ENCODE results near the gene MCTP1. TPM values are rescaled to one million over a fixed set of nuclear protein-coding genes. Genes with fewer than 3 reads are reported as not detected.

MCTP1 gene
- polyA plus RNA-seq, 3 donors, result 34.4 to 72.9 (median 55.5) TPM

DNA sequence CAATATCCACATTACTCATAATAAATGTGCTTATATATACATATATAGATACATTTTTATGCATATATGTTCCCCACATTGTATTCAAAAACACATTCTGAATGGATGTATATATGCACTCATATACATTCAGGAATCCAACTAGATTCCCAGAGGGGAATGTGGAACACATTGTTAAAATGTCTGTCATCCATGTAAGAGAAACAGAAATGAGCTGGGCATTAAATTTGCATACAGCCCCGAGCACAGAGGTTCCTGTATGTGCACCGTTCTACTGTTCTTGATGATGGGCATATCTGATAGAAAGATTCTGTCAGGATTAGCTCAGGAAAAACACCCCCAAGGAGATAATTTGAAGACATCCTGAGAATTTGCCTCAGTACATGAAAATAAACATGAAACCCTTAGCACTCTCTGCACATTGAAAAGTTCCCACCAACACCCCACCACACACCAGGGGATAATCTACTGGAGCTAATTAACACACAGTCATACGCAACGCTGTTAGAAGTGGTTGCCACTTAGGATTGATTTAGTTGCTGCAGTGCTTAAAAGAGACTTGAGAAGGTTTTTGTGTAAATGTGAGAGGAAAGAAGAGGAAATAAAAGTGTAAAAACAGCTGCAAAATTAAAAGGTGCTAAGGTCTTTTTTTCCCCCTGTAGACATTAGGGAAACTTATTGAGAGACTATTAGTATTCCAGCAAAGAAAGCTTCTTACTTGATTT, 443.1 kb downstream of the MCTP1 start:
- H3K27ac Mint-ChIP-seq, result no peak overlapping the region
- no peak overlapping the region for H3K4me3 ChIP-seq (replicated peaks in 1 of 3; ENCODE audit: low read depth in 2 of 3, low read length in 3 of 3)
- no peaks in the 10 kb centered on the region for H3K79me2 ChIP-seq (ENCODE audit: insufficient read depth, low read length)
- H3K36me3 Mint-ChIP-seq, result peaks cover 48 to 66% of the 10 kb centered on the region in 2 donors
- no peaks in the 10 kb centered on the region for H3K4me1 ChIP-seq (ENCODE audit: control insufficient read depth in 1 of 2, insufficient read depth in 2 of 2, low read length in 2 of 2)
- intact Hi-C loops (cut with micrococcal nuclease), result no loop called here
- TF ChIP-seq, protein P1, sequence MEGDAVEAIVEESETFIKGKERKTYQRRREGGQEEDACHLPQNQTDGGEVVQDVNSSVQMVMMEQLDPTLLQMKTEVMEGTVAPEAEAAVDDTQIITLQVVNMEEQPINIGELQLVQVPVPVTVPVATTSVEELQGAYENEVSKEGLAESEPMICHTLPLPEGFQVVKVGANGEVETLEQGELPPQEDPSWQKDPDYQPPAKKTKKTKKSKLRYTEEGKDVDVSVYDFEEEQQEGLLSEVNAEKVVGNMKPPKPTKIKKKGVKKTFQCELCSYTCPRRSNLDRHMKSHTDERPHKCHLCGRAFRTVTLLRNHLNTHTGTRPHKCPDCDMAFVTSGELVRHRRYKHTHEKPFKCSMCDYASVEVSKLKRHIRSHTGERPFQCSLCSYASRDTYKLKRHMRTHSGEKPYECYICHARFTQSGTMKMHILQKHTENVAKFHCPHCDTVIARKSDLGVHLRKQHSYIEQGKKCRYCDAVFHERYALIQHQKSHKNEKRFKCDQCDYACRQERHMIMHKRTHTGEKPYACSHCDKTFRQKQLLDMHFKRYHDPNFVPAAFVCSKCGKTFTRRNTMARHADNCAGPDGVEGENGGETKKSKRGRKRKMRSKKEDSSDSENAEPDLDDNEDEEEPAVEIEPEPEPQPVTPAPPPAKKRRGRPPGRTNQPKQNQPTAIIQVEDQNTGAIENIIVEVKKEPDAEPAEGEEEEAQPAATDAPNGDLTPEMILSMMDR (IDR thresholded peaks at IDR 0.05), result no peak
- H3K27ac ChIP-seq (ENCODE audit: low read depth in 1 of 2, low read length in 2 of 2), result no peak overlapping the region
- H3K9me3 ChIP-seq (replicated peaks in 1 of 2; ENCODE audit: control insufficient read depth in 1 of 2, insufficient read depth in 1 of 2, low read length in 2 of 2), result no peaks in the 10 kb centered on the region
- H3K27me3 Mint-ChIP-seq (ENCODE audit: low read depth in 3 of 3), result no peaks in the 10 kb centered on the region
- H3K4me1 Mint-ChIP-seq, result no peaks in the 10 kb centered on the region
- H2AFZ ChIP-seq (ENCODE audit: insufficient read depth, low read depth, low read length, poor library complexity, severe bottlenecking), result no peak overlapping the region
- H3K9ac ChIP-seq (ENCODE audit: insufficient read depth, low read length, poor library complexity, severe bottlenecking), result no peak overlapping the region
- peaks cover 22 to 84% of the 10 kb centered on the region in 2 donors for H3K36me3 ChIP-seq (replicated peaks in 1 of 2; ENCODE audit: control insufficient read depth in 1 of 2, insufficient read depth in 2 of 2, low read length in 2 of 2)
- H3K27me3 ChIP-seq (ENCODE audit: control insufficient read depth in 2 of 2, insufficient read depth in 2 of 2, low read length in 2 of 2), result no peaks in the 10 kb centered on the region
- WGBS (ENCODE audit: insufficient coverage), result no CpG with 5 or more reads among the region's 4 CpGs
- DNase-seq, result no peak
- no peaks in the 10 kb centered on the region for H4K20me1 ChIP-seq (ENCODE audit: insufficient read depth, low read length)
- no peak overlapping the region for H3K4me3 Mint-ChIP-seq
- H3K4me2 ChIP-seq (replicated peaks; ENCODE audit: extremely low read depth, low read length, poor library complexity, severe bottlenecking), result no peak overlapping the region
- no peaks in the 10 kb centered on the region for H3K9me3 Mint-ChIP-seq

DNA sequence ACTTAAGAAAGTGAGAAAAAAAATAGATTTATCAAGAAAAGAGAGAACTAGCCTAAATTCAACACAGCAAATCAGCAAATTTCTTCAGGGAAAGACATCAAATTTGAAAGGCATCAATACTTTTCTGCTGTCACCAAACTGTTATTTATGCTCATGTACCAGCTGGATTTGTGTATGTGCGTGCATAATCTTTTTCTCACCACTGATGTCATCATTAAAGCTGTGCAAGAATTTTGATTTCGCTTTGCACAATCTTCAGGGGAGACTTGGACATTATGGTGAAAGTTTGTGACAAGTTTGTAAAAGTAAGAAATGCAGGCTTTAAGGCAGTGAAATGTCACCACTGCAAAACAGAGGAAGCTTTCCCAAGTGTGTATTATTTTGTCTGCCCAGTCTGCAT, 451.0 kb downstream of the MCTP1 start:
- WGBS (ENCODE audit: insufficient coverage), result no CpG with 5 or more reads among the region's 2 CpGs
- Mint-ChIP-seq H3K9me3 (peaks cover 0 to 3% (median 0%) of the 10 kb centered on the region in 7 donors), H3K4me1 (no peaks in the 10 kb centered on the region), H3K4me3 (no peak overlapping the region), H3K27me3 (ENCODE audit: low read depth in 3 of 3) (peaks cover 0 to 2% (median 0%) of the 10 kb centered on the region in 3 donors), H3K36me3 (peaks cover 42 to 59% of the 10 kb centered on the region in 2 donors), H3K27ac (peak overlapping the region in 1 of 7 donors; percentile 30)
- Histone ChIP-seq H2AFZ (ENCODE audit: insufficient read depth, low read depth, low read length, poor library complexity, severe bottlenecking) (no peak overlapping the region), H4K20me1 (ENCODE audit: insufficient read depth, low read length) (no peaks in the 10 kb centered on the region), H3K36me3 (replicated peaks in 1 of 2; ENCODE audit: control insufficient read depth in 1 of 2, insufficient read depth in 2 of 2, low read length in 2 of 2) (peaks cover 32 to 73% of the 10 kb centered on the region in 2 donors), H3K9me3 (replicated peaks in 1 of 2; ENCODE audit: control insufficient read depth in 1 of 2, insufficient read depth in 1 of 2, low read length in 2 of 2) (no peaks in the 10 kb centered on the region), H3K9ac (ENCODE audit: insufficient read depth, low read length, poor library complexity, severe bottlenecking) (no peak overlapping the region), H3K4me3 (replicated peaks in 1 of 3; ENCODE audit: low read depth in 2 of 3, low read length in 3 of 3) (no peak overlapping the region), H3K79me2 (ENCODE audit: insufficient read depth, low read length) (no peaks in the 10 kb centered on the region), H3K27ac (ENCODE audit: low read depth in 1 of 2, low read length in 2 of 2) (no peak overlapping the region), H3K4me2 (replicated peaks; ENCODE audit: extremely low read depth, low read length, poor library complexity, severe bottlenecking) (no peak overlapping the region), H3K27me3 (ENCODE audit: control insufficient read depth in 2 of 2, insufficient read depth in 2 of 2, low read length in 2 of 2) (no peaks in the 10 kb centered on the region), H3K4me1 (ENCODE audit: control insufficient read depth in 1 of 2, insufficient read depth in 2 of 2, low read length in 2 of 2) (no peaks in the 10 kb centered on the region)
- no peak for DNase-seq
- TF ChIP-seq, protein P1 (IDR thresholded peaks at IDR 0.05), result no peak
- intact Hi-C loops (cut with micrococcal nuclease), result no loop called here
